Measurements from ENCODE around the gene ZNF491.

DNA sequence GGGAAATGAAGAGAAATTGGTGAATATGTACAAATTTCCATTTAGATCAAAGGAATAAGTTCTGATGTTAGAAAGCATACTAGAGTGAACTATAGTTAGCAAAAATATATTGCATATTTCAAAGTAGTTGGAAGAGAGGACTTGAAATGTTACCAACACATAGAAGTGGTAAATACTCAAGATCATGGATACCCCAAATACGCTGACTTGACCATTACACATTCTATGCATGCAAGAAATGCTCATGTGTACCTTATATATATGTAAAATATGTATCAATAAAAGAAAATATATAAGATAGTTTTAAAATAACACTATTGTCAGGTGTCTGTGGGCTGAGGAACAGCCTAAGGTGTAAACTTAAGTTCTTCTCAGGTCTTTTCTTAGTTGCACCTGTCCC, 14.6 kb upstream of the ZNF491 start:
- no peak for TF ChIP-seq POLR2A (IDR thresholded peaks at IDR 0.05)
- TF ChIP-seq, protein P1, sequence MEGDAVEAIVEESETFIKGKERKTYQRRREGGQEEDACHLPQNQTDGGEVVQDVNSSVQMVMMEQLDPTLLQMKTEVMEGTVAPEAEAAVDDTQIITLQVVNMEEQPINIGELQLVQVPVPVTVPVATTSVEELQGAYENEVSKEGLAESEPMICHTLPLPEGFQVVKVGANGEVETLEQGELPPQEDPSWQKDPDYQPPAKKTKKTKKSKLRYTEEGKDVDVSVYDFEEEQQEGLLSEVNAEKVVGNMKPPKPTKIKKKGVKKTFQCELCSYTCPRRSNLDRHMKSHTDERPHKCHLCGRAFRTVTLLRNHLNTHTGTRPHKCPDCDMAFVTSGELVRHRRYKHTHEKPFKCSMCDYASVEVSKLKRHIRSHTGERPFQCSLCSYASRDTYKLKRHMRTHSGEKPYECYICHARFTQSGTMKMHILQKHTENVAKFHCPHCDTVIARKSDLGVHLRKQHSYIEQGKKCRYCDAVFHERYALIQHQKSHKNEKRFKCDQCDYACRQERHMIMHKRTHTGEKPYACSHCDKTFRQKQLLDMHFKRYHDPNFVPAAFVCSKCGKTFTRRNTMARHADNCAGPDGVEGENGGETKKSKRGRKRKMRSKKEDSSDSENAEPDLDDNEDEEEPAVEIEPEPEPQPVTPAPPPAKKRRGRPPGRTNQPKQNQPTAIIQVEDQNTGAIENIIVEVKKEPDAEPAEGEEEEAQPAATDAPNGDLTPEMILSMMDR (IDR thresholded peaks at IDR 0.05) = no peak

All from ovary (tissue), 3 donors.